Calu3 (cell line): ENCODE results near the gene PKIG. TPM values are rescaled to one million over a fixed set of nuclear protein-coding genes. Genes with fewer than 3 reads are reported as not detected.
"Not testable (repeated sequence)": the region's sequence is repeated elsewhere in the genome, so short reads cannot be mapped to it uniquely, and the experiment has no call there.

ENCODE experiments used
- BruUV-seq: library from RNA; stranded (reverse); fragments of 400-500 nt; replicated peaks from 2 replicates; lab custom pipeline; 2021; lab: Mats Ljungman, UMichigan
- CTCF ChIA-PET: fragments of 300-600 bp; sonication (Branson Sonifier 250); formaldehyde crosslinking; loops from one replicate; lab custom pipeline; 2022; ENCODE audit warnings: antibody characterized with exemption; lab: Charles Lee
- DNase-seq: peaks from one replicate; pipeline ENCODE4 v3.0.0; 2022
- H3K27ac Mint-ChIP-seq: one replicate; pipeline ENCODE4 v1.8.0; 2022; ENCODE audit warnings: mixed read lengths; ENCODE audit not compliant: unreplicated experiment
- H3K27me3 Mint-ChIP-seq: one replicate; pipeline ENCODE4 v1.8.0; 2022; ENCODE audit warnings: mixed read lengths; ENCODE audit not compliant: unreplicated experiment
- H3K36me3 Mint-ChIP-seq: one replicate; pipeline ENCODE4 v1.8.0; 2022; ENCODE audit warnings: mild to moderate bottlenecking, moderate library complexity, mixed read lengths; ENCODE audit not compliant: insufficient read depth, unreplicated experiment
- H3K4me1 Mint-ChIP-seq: one replicate; pipeline ENCODE4 v1.8.0; 2022; ENCODE audit warnings: mild to moderate bottlenecking, low read depth, mixed read lengths; ENCODE audit not compliant: unreplicated experiment
- H3K4me3 Mint-ChIP-seq: one replicate; pipeline ENCODE4 v1.8.0; 2022; ENCODE audit warnings: mild to moderate bottlenecking, low read depth, moderate library complexity, mixed read lengths; ENCODE audit not compliant: unreplicated experiment
- H3K9me3 Mint-ChIP-seq: one replicate; pipeline ENCODE4 v1.8.0; 2022; ENCODE audit warnings: low read depth, mixed read lengths; ENCODE audit not compliant: unreplicated experiment
- CTCF ChIP-seq: fragments of 200-600 bp; IDR thresholded peaks from one replicate; pipeline ENCODE4 v1.8.0; 2022; ENCODE audit warnings: antibody characterized with exemption; ENCODE audit not compliant: unreplicated experiment
- intact Hi-C: fragments of 100-400 bp; cut with micrococcal nuclease; formaldehyde crosslinking; loops from one replicate; pipeline ENCODE4 v1.10.0; 2022; ENCODE audit not compliant: unreplicated experiment
- total RNA-seq: library from RNA; stranded (reverse); gene quantifications from 2 replicates; pipeline ENCODE4 v1.2.3, GENCODE V29; 2022

The PKIG gene
- total RNA-seq, 1 experiment from 2014 or later: 6.6 TPM

GRCh38 chr20:44560229-44560628 lies 22.1 kb upstream of the PKIG start:
- no peaks in the 10 kb centered on the region for H3K36me3 Mint-ChIP-seq
- peaks cover 24% of the 10 kb centered on the region for H3K27me3 Mint-ChIP-seq
- no peak overlapping the region for H3K4me3 Mint-ChIP-seq
- no peaks in the 10 kb centered on the region for H3K4me1 Mint-ChIP-seq
- no TSS peak for BruUV-seq
- H3K9me3 Mint-ChIP-seq: no peaks in the 10 kb centered on the region
- intact Hi-C loops: no loop called here
- CTCF ChIA-PET: no interaction called here
- DNase-seq: no peak
- no peak overlapping the region for H3K27ac Mint-ChIP-seq
- no peak for TF ChIP-seq CTCF

- H3K4me1 Mint-ChIP-seq, CTCF ChIA-PET, H3K4me3 Mint-ChIP-seq, H3K9me3 Mint-ChIP-seq, H3K36me3 Mint-ChIP-seq, intact Hi-C loops, H3K27ac Mint-ChIP-seq, DNase-seq, BruUV-seq: not testable (repeated sequence)
- peaks cover 24% of the 10 kb centered on the region for H3K27me3 Mint-ChIP-seq
These were observed 21.6 kb upstream of the PKIG start for GRCh38 chr20:44560818-44561217.

GRCh38 chr20:44561876-44562275 lies 20.5 kb upstream of the PKIG start:
- CTCF ChIA-PET: no interaction called here
- TF ChIP-seq CTCF: no peak
- H3K9me3 Mint-ChIP-seq: no peaks in the 10 kb centered on the region
- no peak overlapping the region for H3K27ac Mint-ChIP-seq
- intact Hi-C loops: no loop called here
- no peaks in the 10 kb centered on the region for H3K4me1 Mint-ChIP-seq
- no peak for DNase-seq
- no peak overlapping the region for H3K4me3 Mint-ChIP-seq
- BruUV-seq: no TSS peak
- H3K27me3 Mint-ChIP-seq: peaks cover 24% of the 10 kb centered on the region
- H3K36me3 Mint-ChIP-seq: no peaks in the 10 kb centered on the region

GRCh38 chr20:44566018-44566417 lies 16.4 kb upstream of the PKIG start:
- Mint-ChIP-seq H3K27me3 (peaks cover 10% of the 10 kb centered on the region), H3K9me3 (no peaks in the 10 kb centered on the region), H3K36me3 (no peaks in the 10 kb centered on the region), H3K4me3 (no peak overlapping the region), H3K4me1 (no peaks in the 10 kb centered on the region), H3K27ac (no peak overlapping the region)
- BruUV-seq: no TSS peak
- DNase-seq: no peak
- CTCF ChIA-PET: no interaction called here
- no peak for TF ChIP-seq CTCF
- intact Hi-C loops: no loop called here

DNA sequence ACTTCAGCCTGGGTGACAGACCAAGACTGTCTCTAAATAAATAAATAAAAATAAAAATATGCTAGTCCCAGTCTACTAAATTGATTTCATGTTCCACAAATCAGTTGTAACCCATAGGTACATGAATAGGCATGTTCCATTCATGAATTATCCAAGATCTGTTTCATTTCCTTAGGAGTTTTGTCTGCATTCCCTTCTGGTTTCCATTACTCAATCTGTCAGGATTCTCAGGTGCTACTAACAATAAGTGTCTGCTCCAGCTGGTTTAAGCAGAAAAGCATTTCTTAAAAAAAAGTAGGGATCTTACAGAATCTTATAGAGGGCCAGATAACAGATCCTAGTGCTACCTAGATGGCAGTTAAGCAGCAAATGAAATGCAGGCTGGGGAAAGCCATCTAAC lies 15.6 kb upstream of the PKIG start:
- TF ChIP-seq CTCF: no peak
- intact Hi-C loops: no loop called here
- H3K27ac Mint-ChIP-seq: no peak overlapping the region
- no peaks in the 10 kb centered on the region for H3K4me1 Mint-ChIP-seq
- CTCF ChIA-PET: no interaction called here
- H3K4me3 Mint-ChIP-seq: no peak overlapping the region
- no peaks in the 10 kb centered on the region for H3K9me3 Mint-ChIP-seq
- H3K27me3 Mint-ChIP-seq: peaks cover 10% of the 10 kb centered on the region
- DNase-seq: no peak
- no TSS peak for BruUV-seq
- no peaks in the 10 kb centered on the region for H3K36me3 Mint-ChIP-seq
